Activated T-helper 2 cell treated with anti-CD3 and anti-CD28 coated beads, Interferon-gamma antibody, Interleukin-2, Interleukin-4, amounts not matched to agents 10 μg/mL and 5 μg/mL and 100 μg/mL, durations not matched to agents 14 hours and 24 hours and 36 hours (primary cell): Measurements from ENCODE around the gene L1TD1. TPM values are rescaled to one million over a fixed set of nuclear protein-coding genes. Genes with fewer than 3 reads are reported as not detected.
"Not testable (repeated sequence)": the region's sequence is repeated elsewhere in the genome, so short reads cannot be mapped to it uniquely, and the experiment has no call there.

Source experiments
- DNase-seq: peaks from one replicate; pipeline ENCODE4 v3.0.0; 2021; ENCODE audit warnings: low spot score
- H3K27ac Mint-ChIP-seq: one replicate; pipeline ENCODE4 v1.8.0; 2021; ENCODE audit warnings: mixed read lengths
- H3K27me3 Mint-ChIP-seq: one replicate; pipeline ENCODE4 v1.8.0; 2021; ENCODE audit warnings: low read depth, mixed read lengths
- H3K36me3 Mint-ChIP-seq: one replicate; pipeline ENCODE4 v1.8.0; 2021; ENCODE audit warnings: low read depth, mixed read lengths
- H3K4me1 Mint-ChIP-seq: one replicate; pipeline ENCODE4 v1.8.0; 2021; ENCODE audit warnings: low read depth, mixed read lengths
- H3K4me3 Mint-ChIP-seq: one replicate; pipeline ENCODE4 v1.8.0; 2021; ENCODE audit warnings: low read depth, mild to moderate bottlenecking, moderate library complexity, mixed read lengths
- H3K9me3 Mint-ChIP-seq: one replicate; pipeline ENCODE4 v1.8.0; 2021; ENCODE audit warnings: mixed read lengths
- intact Hi-C: fragments of 100-400 bp; cut with micrococcal nuclease; formaldehyde crosslinking; loops from one replicate; pipeline ENCODE4 v1.15.1; 2023
- total RNA-seq: library from RNA; stranded (reverse); gene quantifications from 2 replicates; pipeline ENCODE4 v1.2.3, GENCODE V29; 2022

L1TD1 gene
- total RNA-seq: not detected in 2 replicates

DNA sequence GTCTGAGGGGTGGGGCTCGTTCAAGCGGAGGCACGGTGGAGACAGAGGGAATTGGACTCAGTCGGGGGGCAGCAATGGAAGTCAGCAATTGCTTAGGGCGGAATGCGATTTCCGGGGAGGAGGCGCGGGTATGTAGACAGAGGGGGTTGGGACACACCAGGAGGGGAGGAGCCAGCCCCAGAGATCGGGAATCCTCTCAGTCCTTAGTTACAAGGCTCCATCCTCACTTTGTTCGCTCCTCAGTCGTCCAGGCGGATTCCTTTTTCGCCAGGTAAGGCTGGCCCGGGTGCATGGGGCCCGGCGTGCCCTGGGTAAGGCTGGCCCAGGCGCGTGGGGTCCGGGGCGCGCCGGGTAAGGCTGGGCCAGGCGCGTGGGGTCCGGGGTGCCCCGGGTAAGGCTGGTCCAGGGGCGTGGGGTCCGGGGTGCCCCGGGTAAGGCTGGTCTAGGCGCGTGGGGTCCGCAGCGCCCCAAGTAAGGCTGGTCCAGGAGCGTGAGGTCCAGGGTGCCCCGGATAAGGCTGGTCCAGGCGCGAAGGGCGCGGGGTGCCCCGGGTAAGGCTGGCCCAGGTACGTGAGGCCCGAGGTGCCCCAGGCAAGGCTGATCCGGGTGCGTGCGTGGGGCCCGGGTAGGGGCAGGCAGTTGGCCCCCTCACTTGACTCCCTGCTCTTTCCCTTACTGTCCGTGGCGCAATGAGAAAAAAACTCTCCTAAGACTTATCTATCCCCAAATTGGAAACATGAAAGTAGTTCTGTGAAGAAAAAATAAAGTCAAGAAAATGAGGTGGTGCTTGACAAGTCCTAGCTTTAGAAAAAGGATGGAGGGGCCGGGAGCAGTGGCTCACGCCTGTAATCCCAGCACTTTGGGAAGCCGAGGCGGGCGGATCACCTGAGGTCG lies at the start of gene L1TD1:
L1TD1 (plus strand) TSS at position 199 of the 894 bp plus-strand sequence. CDS start 11,780 bp downstream, outside the sequence.
- no peak within 1 kb of the TSS for H3K27ac Mint-ChIP-seq
- intact Hi-C loops: no loop called here

GRCh38 chr1:62159940-62160348 lies 34.7 kb upstream of the L1TD1 start:
- H3K36me3 Mint-ChIP-seq: no peaks in the 10 kb centered on the region
- DNase-seq: no peak
- no peaks in the 10 kb centered on the region for H3K27me3 Mint-ChIP-seq
- intact Hi-C loops: no loop called here
- H3K4me1 Mint-ChIP-seq: no peaks in the 10 kb centered on the region
- H3K27ac Mint-ChIP-seq: no peak overlapping the region
- no peak overlapping the region for H3K4me3 Mint-ChIP-seq
- H3K9me3 Mint-ChIP-seq: no peaks in the 10 kb centered on the region

More for the DNA sequence above, at the start of gene L1TD1:
- Mint-ChIP-seq H3K9me3 (no peaks in the 10 kb centered on the region), H3K4me3 (no peak within 1 kb of the TSS), H3K27me3 (peaks cover 20% of the 10 kb centered on the region), H3K36me3 (no peaks in the 10 kb centered on the region), H3K4me1 (peaks cover 2% of the 10 kb centered on the region)
- DNase-seq: no peak

DNA sequence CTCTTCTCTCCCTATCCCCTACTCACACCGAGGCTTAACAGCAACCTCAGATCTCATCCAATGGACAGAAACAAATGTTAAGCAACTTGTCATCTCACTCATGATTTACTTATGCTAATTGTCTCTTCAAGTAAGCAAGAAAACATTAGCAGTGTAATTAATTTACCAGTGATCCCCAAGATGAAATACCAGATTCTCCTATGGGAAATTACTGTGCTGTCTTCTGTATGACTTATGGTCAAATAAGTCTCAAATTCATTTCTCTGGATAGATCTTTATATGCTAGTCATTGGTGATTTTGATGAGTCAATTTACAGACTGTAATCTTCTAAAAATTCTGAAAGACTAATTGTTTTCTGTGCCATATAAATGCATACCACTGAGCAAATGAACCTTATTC lies 32.9 kb upstream of the L1TD1 start:
- H3K36me3 Mint-ChIP-seq: no peaks in the 10 kb centered on the region
- H3K27ac Mint-ChIP-seq: no peak overlapping the region
- H3K27me3 Mint-ChIP-seq: no peaks in the 10 kb centered on the region
- no peaks in the 10 kb centered on the region for H3K4me1 Mint-ChIP-seq
- no peaks in the 10 kb centered on the region for H3K9me3 Mint-ChIP-seq
- no peak for DNase-seq
- intact Hi-C loops: no loop called here
- no peak overlapping the region for H3K4me3 Mint-ChIP-seq

- H3K9me3 Mint-ChIP-seq, H3K4me1 Mint-ChIP-seq, intact Hi-C loops, DNase-seq, H3K27ac Mint-ChIP-seq, H3K36me3 Mint-ChIP-seq, H3K27me3 Mint-ChIP-seq, H3K4me3 Mint-ChIP-seq: not testable (repeated sequence)
These were observed 24.3 kb upstream of the L1TD1 start for GRCh38 chr1:62170380-62170779.

DNA sequence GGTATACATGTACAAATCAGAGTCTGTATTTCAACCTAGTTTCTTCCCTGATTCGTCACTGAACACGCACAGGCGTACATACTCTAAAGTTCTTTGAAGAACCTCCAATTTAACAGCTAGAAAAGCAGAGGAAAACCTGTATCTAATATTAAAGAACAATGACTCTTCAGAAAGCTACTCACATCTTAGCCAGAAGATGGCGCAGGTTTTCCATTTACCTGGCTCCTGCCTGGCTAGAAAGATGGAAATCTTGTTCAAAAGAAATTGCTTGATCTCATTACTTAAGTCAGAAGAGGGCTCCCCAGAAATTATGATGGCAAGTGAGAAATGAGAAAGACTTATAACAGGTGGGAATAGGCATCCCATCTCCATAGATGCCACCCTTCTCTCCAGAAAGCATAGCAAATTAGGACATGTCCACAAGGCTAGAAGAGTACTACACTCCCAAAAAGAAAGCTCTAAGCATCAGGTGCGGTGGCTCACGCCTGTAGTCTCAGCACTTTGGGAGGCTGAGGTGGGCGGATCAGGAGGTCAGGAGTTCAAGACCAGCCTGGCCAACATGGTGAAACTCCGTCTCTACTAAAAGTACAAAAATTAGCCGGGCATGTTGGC lies 19.0 kb upstream of the L1TD1 start:
- Mint-ChIP-seq H3K9me3 (no peaks in the 10 kb centered on the region), H3K4me1 (no peaks in the 10 kb centered on the region), H3K4me3 (no peak overlapping the region)

DNA sequence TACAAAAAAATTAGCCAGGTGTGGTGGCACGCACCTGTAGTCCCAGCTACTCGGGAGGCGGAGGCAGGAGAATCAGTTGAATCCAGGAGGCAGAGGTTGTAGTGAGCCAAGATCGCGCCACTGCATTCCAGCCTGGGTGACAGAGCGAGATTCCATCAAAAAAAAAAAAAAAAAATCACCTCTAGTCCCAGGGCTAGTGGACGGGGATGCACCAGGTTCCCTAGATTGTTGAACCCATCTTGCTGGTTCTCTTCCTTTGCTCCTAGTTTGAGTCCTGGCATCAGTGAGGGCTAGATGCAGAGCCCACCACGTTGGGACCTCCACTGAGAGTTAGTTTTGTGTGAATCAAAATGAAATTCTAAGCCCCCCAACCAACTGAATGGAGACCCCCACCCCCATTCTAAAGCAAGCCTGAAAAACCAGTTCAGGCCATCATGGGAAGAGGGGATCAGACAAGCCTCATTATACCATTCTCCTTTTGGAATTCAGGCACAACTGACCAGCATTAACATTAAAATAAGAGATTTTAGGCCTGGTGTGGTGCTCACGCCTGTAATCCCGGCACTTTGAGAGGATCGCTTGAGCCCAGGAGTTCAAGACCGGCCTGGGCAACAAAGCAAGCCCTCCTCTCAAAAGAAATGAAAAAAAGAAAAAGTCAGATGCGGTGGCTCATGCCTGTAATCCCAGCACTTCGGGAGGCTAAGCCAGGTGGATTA lies 17.9 kb upstream of the L1TD1 start:
- peaks cover 5% of the 10 kb centered on the region for H3K27me3 Mint-ChIP-seq
- DNase-seq: no peak
- no peak overlapping the region for H3K4me3 Mint-ChIP-seq
- no peaks in the 10 kb centered on the region for H3K4me1 Mint-ChIP-seq
- H3K36me3 Mint-ChIP-seq: no peaks in the 10 kb centered on the region
- intact Hi-C loops: loop anchor here (5.0 kb wide), 1 partner anchor 571 kb away; no protein-coding TSS in a partner anchor
- H3K9me3 Mint-ChIP-seq: no peaks in the 10 kb centered on the region
- H3K27ac Mint-ChIP-seq: no peak overlapping the region

More for the DNA sequence above, 19.0 kb upstream of the L1TD1 start:
- peaks cover under 1% of the 10 kb centered on the region for H3K27me3 Mint-ChIP-seq
- H3K36me3 Mint-ChIP-seq: no peaks in the 10 kb centered on the region
- no peak overlapping the region for H3K27ac Mint-ChIP-seq
- intact Hi-C loops: loop anchor here (1.0 to 5.0 kb wide), 2 partner anchors 232 to 572 kb away; no protein-coding TSS in a partner anchor
- DNase-seq: peak; percentile 9

- DNase-seq: no peak
- Mint-ChIP-seq H3K27me3 (peaks cover 5% of the 10 kb centered on the region), H3K4me3 (no peak overlapping the region), H3K9me3 (no peaks in the 10 kb centered on the region), H3K27ac (no peak overlapping the region), H3K4me1 (no peaks in the 10 kb centered on the region), H3K36me3 (no peaks in the 10 kb centered on the region)
- intact Hi-C loops: loop anchor here (5.0 kb wide), 1 partner anchor 570 kb away; no protein-coding TSS in a partner anchor
These were observed 17.0 kb upstream of the L1TD1 start for GRCh38 chr1:62177621-62178020.

GRCh38 chr1:62178372-62178771 lies 16.3 kb upstream of the L1TD1 start:
- Mint-ChIP-seq H3K9me3 (no peaks in the 10 kb centered on the region), H3K27me3 (peaks cover 5% of the 10 kb centered on the region), H3K36me3 (no peaks in the 10 kb centered on the region), H3K27ac (no peak overlapping the region), H3K4me1 (no peaks in the 10 kb centered on the region), H3K4me3 (no peak overlapping the region)
- intact Hi-C loops: loop anchor here (5.0 kb wide), 1 partner anchor 569 kb away; no protein-coding TSS in a partner anchor
- no peak for DNase-seq

DNA sequence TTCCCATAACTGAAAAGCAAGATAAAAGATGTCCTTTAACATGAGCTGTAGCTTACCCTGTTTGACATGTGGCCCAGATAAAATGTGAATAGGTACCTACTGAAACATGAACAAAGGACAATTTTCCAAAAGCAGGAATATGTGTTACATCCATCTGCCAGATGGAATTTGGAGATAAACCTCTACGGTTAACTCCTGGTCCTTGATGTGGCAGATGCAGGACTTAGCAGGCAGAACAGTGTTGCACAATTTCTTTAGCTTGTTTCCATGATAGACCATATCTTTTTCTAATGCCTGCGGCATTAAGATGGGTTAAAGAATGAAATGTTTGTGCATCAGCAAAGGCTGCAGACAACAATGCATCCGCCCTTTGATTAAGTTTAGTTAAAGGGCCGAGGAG lies 14.6 kb upstream of the L1TD1 start:
- H3K27me3 Mint-ChIP-seq, intact Hi-C loops, H3K36me3 Mint-ChIP-seq, H3K4me1 Mint-ChIP-seq, H3K9me3 Mint-ChIP-seq, H3K27ac Mint-ChIP-seq, DNase-seq, H3K4me3 Mint-ChIP-seq: not testable (repeated sequence)

DNA sequence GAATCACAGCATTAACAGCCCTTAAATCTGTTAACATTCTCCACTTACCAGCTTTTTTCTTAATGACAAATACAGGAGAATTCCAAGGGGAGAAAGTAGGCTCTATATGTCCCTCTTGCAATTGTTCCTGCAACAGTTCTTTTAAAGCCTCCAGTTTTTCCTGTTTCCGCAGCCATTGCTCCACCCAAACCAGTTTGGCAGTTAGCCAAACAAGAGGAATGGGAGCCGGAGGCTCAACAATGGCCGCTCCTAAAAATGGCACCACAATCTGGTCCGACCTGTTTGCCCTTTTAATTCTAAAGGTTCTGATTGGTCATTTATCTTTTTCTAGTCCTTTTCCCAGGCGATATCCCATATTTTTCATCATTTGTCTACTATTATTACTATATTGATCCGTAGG lies 14.0 kb upstream of the L1TD1 start:
- Mint-ChIP-seq H3K4me1 (no peaks in the 10 kb centered on the region), H3K4me3 (no peak overlapping the region), H3K36me3 (no peaks in the 10 kb centered on the region), H3K27me3 (peaks cover 5% of the 10 kb centered on the region), H3K9me3 (no peaks in the 10 kb centered on the region), H3K27ac (no peak overlapping the region)
- intact Hi-C loops: no loop called here
- no peak for DNase-seq

DNA sequence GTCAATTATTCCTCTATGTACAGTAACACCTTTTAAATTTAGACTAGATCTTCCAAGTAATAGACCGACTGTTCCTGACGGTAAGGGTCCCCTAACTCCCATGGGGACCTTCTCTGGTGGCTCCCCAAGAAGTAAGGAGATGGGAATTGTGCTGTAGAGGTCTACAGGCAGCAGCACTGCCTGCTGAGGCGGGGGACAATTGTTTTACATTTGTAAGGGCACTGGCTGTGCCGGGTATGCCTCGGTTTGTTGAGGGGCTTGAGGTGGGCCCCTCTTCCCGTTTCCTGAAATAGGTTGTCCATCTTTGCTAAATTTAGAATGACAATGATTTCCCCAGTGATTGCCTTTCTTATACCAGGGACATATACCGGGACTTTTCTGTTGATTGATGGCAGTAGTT lies 13.1 kb upstream of the L1TD1 start:
- intact Hi-C loops: no loop called here
- no peak overlapping the region for H3K27ac Mint-ChIP-seq
- H3K36me3 Mint-ChIP-seq: no peaks in the 10 kb centered on the region
- peaks cover 5% of the 10 kb centered on the region for H3K27me3 Mint-ChIP-seq
- H3K9me3 Mint-ChIP-seq: no peaks in the 10 kb centered on the region
- H3K4me1 Mint-ChIP-seq: no peaks in the 10 kb centered on the region
- H3K4me3 Mint-ChIP-seq: no peak overlapping the region
- no peak for DNase-seq

DNA sequence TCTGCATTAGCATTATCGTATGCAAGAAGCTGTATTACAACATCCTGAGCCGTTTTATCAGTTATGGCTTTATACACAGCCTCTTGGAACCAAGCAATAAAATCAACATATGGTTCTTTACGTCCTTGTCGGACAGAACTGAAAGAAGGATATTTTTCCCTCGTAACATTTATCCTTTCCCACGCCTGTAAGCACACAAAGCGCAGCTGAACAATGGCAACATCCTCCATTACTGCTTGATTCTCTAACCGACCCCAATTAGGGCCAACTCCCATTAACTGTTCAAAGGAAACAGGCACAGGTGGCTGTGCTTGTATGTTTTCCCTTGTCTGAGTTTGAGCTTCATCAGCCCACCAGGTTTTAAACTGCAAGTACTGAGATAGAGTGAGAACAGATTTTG lies 12.5 kb upstream of the L1TD1 start:
- DNase-seq, H3K4me3 Mint-ChIP-seq, H3K27ac Mint-ChIP-seq, intact Hi-C loops, H3K36me3 Mint-ChIP-seq, H3K27me3 Mint-ChIP-seq, H3K4me1 Mint-ChIP-seq, H3K9me3 Mint-ChIP-seq: not testable (repeated sequence)
